BLaER1 (cell line): ENCODE results near the gene ACP7.
"Not testable (repeated sequence)": the region's sequence is repeated elsewhere in the genome, so short reads cannot be mapped to it uniquely, and the experiment has no call there.

Source experiments
- H3K27ac ChIP-seq: shearing (Covaris generic); formaldehyde crosslinking; 2 replicates; pipeline ENCODE4 v1.8.1; 2022
- H3K27me3 ChIP-seq: shearing (Covaris generic); formaldehyde crosslinking; 2 replicates; pipeline ENCODE4 v1.8.1; 2022
- H3K36me3 ChIP-seq: shearing (Covaris generic); formaldehyde crosslinking; 2 replicates; pipeline ENCODE4 v1.8.1; 2022
- H3K4me1 ChIP-seq: shearing (Covaris generic); formaldehyde crosslinking; 2 replicates; pipeline ENCODE4 v1.8.1; 2022
- H3K4me2 ChIP-seq: shearing (Covaris generic); formaldehyde crosslinking; 2 replicates; pipeline ENCODE4 v1.8.1; 2022
- H3K4me3 ChIP-seq: shearing (Covaris generic); formaldehyde crosslinking; 2 replicates; pipeline ENCODE4 v1.8.1; 2022
- H3K9ac ChIP-seq: shearing (Covaris generic); formaldehyde crosslinking; 2 replicates; pipeline ENCODE4 v1.8.1; 2022
- H3K9me3 ChIP-seq: shearing (Covaris generic); formaldehyde crosslinking; 2 replicates; pipeline ENCODE4 v1.8.1; 2022
- H4K20me1 ChIP-seq: shearing (Covaris generic); formaldehyde crosslinking; 2 replicates; pipeline ENCODE4 v1.8.1; 2022
- Cebpa-rat ChIP-seq: shearing (Covaris generic); IDR thresholded peaks from 2 replicates; pipeline ENCODE4 v1.8.1; 2022

The ACP7 gene

GRCh38 chr19:39086386-39086785 lies 2.2 kb downstream of the ACP7 start:
- Histone ChIP-seq H3K4me2 (no peak overlapping the region), H3K4me1 (no peaks in the 10 kb centered on the region; the same call in 1 of the 2 replicates), H3K27me3 (peaks cover 51% of the 10 kb centered on the region), H3K9ac (no peak overlapping the region), H4K20me1 (no peaks in the 10 kb centered on the region), H3K36me3 (no peaks in the 10 kb centered on the region), H3K4me3 (no peak overlapping the region), H3K27ac (no peak overlapping the region), H3K9me3 (no peaks in the 10 kb centered on the region)
- no peak for TF ChIP-seq Cebpa-rat

GRCh38 chr19:39087907-39088686 lies 3.9 kb downstream of the ACP7 start:
- H3K27me3 ChIP-seq = peaks cover 34% of the 10 kb centered on the region
- no peak for TF ChIP-seq Cebpa-rat
- no peak overlapping the region for H3K4me3 ChIP-seq
- no peak overlapping the region for H3K4me2 ChIP-seq
- no peak overlapping the region for H3K9ac ChIP-seq
- H3K4me1 ChIP-seq = no peaks in the 10 kb centered on the region; the same call in 1 of the 2 replicates
- no peaks in the 10 kb centered on the region for H3K9me3 ChIP-seq
- no peaks in the 10 kb centered on the region for H4K20me1 ChIP-seq
- H3K27ac ChIP-seq = no peak overlapping the region
- no peaks in the 10 kb centered on the region for H3K36me3 ChIP-seq

GRCh38 chr19:39090016-39090415 lies 5.8 kb downstream of the ACP7 start:
- not testable (repeated sequence) for H3K4me2 ChIP-seq, H3K4me1 ChIP-seq, H3K9ac ChIP-seq, H4K20me1 ChIP-seq, H3K9me3 ChIP-seq, H3K36me3 ChIP-seq, H3K27ac ChIP-seq, H3K4me3 ChIP-seq
- peaks cover 15% of the 10 kb centered on the region for H3K27me3 ChIP-seq

- H3K9me3 ChIP-seq = peaks cover 12% of the 10 kb centered on the region
- TF ChIP-seq Cebpa-rat = no peak
- no peaks in the 10 kb centered on the region for H3K4me1 ChIP-seq
- peaks cover 6% of the 10 kb centered on the region for H3K27me3 ChIP-seq
- H3K27ac ChIP-seq = no peak overlapping the region
- H3K4me3 ChIP-seq = no peak overlapping the region
- no peak overlapping the region for H3K9ac ChIP-seq
- H3K4me2 ChIP-seq = no peak overlapping the region
- H3K36me3 ChIP-seq = no peaks in the 10 kb centered on the region
- H4K20me1 ChIP-seq = no peaks in the 10 kb centered on the region
These were observed 6.7 kb downstream of the ACP7 start for GRCh38 chr19:39090881-39091280.

- peaks cover 14% of the 10 kb centered on the region for H3K9me3 ChIP-seq
- not testable (repeated sequence) for H4K20me1 ChIP-seq, H3K9ac ChIP-seq, H3K4me1 ChIP-seq, H3K27me3 ChIP-seq, H3K4me3 ChIP-seq, H3K27ac ChIP-seq, H3K4me2 ChIP-seq, H3K36me3 ChIP-seq
These were observed 11.8 kb downstream of the ACP7 start for GRCh38 chr19:39095799-39096540.

GRCh38 chr19:39097299-39097698 lies 13.1 kb downstream of the ACP7 start:
- no peak overlapping the region for H3K4me2 ChIP-seq
- H3K36me3 ChIP-seq = no peaks in the 10 kb centered on the region
- H4K20me1 ChIP-seq = no peaks in the 10 kb centered on the region
- H3K9me3 ChIP-seq = peaks cover 14% of the 10 kb centered on the region
- H3K27ac ChIP-seq = no peak overlapping the region
- H3K9ac ChIP-seq = no peak overlapping the region
- H3K4me1 ChIP-seq = 0 out of 2 replicates have a peak, but pooled peaks cover 5% of the 10 kb centered on the region
- H3K27me3 ChIP-seq = no peaks in the 10 kb centered on the region
- no peak overlapping the region for H3K4me3 ChIP-seq
- TF ChIP-seq Cebpa-rat = no peak

- no peaks in the 10 kb centered on the region for H3K27me3 ChIP-seq
- H3K4me1 ChIP-seq = 0 out of 2 replicates have a peak, but pooled peaks cover 5% of the 10 kb centered on the region
- H3K4me2 ChIP-seq = no peak overlapping the region
- no peak overlapping the region for H3K27ac ChIP-seq
- no peaks in the 10 kb centered on the region for H3K36me3 ChIP-seq
- no peak overlapping the region for H3K4me3 ChIP-seq
- no peak for TF ChIP-seq Cebpa-rat
- no peak overlapping the region for H3K9ac ChIP-seq
- H4K20me1 ChIP-seq = no peaks in the 10 kb centered on the region
- peaks cover 14% of the 10 kb centered on the region for H3K9me3 ChIP-seq
These were observed 13.6 kb downstream of the ACP7 start for GRCh38 chr19:39097721-39098120.

- Histone ChIP-seq H3K4me2 (no peak overlapping the region), H3K9me3 (peaks cover 14% of the 10 kb centered on the region), H3K27me3 (no peaks in the 10 kb centered on the region), H3K9ac (no peak overlapping the region), H3K4me1 (0 out of 2 replicates have a peak, but pooled peaks cover 5% of the 10 kb centered on the region), H3K4me3 (no peak overlapping the region), H3K27ac (no peak overlapping the region), H3K36me3 (no peaks in the 10 kb centered on the region), H4K20me1 (no peaks in the 10 kb centered on the region)
- TF ChIP-seq Cebpa-rat = no peak
These were observed 14.4 kb downstream of the ACP7 start for GRCh38 chr19:39098365-39099269.

- Histone ChIP-seq H3K9me3 (peaks cover 14% of the 10 kb centered on the region), H4K20me1 (no peaks in the 10 kb centered on the region), H3K4me1 (0 out of 2 replicates have a peak, but pooled peaks cover 5% of the 10 kb centered on the region), H3K4me3 (no peak overlapping the region), H3K9ac (no peak overlapping the region), H3K4me2 (no peak overlapping the region), H3K27me3 (no peaks in the 10 kb centered on the region), H3K36me3 (no peaks in the 10 kb centered on the region), H3K27ac (no peak overlapping the region)
- TF ChIP-seq Cebpa-rat = no peak
These were observed 15.2 kb downstream of the ACP7 start for GRCh38 chr19:39099341-39099740.
